GM12892 (cell line): ENCODE results near the gene TESMIN.

Source experiments
- POLR2A ChIP-seq: IDR thresholded peaks from 2 replicates; pipeline ENCODE4 v1.6.1; 2011; ENCODE audit warnings: low read depth, low read length, control low read depth
- TAF1 ChIP-seq: IDR thresholded peaks from 2 replicates; pipeline ENCODE4 v1.6.1; 2011; ENCODE audit warnings: low read depth, mild to moderate bottlenecking, control low read depth, low read length, borderline replicate concordance

DNA sequence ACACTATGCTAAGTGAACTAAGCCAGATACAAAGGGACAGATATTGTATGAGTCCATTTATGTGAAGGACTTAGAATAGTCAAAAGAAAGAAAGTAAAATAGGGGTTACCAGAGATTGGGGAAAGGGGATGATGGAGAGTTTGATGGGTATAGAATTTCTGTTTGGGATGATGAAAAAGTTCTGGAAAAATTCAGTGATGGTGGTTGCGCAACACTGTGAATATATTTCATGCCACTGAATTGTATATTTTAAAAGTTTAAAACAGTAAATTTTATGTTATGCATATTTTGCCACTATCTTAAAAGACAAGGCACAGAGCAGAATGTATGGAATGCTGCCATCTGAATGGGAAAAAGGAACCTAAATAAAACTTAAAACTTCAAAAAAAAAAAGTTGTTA lies 29.2 kb downstream of the TESMIN start:
- TF ChIP-seq POLR2A (no peak), TAF1 (no peak)
